Left kidney (tissue), 2 donors: ENCODE measurements around the gene PIK3CB. TPM values are rescaled to one million over a fixed set of nuclear protein-coding genes. Genes with fewer than 3 reads are reported as not detected.
"Not testable (repeated sequence)": the region's sequence is repeated elsewhere in the genome, so short reads cannot be mapped to it uniquely, and the experiment has no call there.

Experiments
- DNase-seq: peaks from one replicate; pipeline ENCODE4 v3.0.0-alpha.2; 2013
- polyA plus RNA-seq: library from polyadenylated mRNA; unstranded; fragments of 120-200 nt; gene quantifications from one replicate; pipeline ENCODE4 v1.2.1, GENCODE V29; 2013; ENCODE audit not compliant: insufficient read length

The PIK3CB gene
- polyA plus RNA-seq, 1 donor, result 30.4 TPM

GRCh38 chr3:138806376-138807080, 28.2 kb downstream of the PIK3CB start:
- DNase-seq, result no peak

- no peak for DNase-seq
These were observed 31.6 kb downstream of the PIK3CB start for GRCh38 chr3:138803006-138803653.

- DNase-seq, result not testable (repeated sequence)
These were observed 32.5 kb downstream of the PIK3CB start for GRCh38 chr3:138802223-138802622.

GRCh38 chr3:138801792-138802191, 32.9 kb downstream of the PIK3CB start:
- DNase-seq, result no peak

- no peak for DNase-seq
These were observed 34.5 kb downstream of the PIK3CB start for GRCh38 chr3:138800248-138800647.

GRCh38 chr3:138799822-138800221, 34.9 kb downstream of the PIK3CB start:
- DNase-seq, result no peak

- no peak for DNase-seq
These were observed 37.2 kb downstream of the PIK3CB start for GRCh38 chr3:138797508-138798038.

GRCh38 chr3:138796761-138797160, 38.0 kb downstream of the PIK3CB start:
- no peak for DNase-seq

- no peak for DNase-seq
These were observed 47.9 kb downstream of the PIK3CB start for GRCh38 chr3:138786788-138787271.

GRCh38 chr3:138785951-138786350, 48.8 kb downstream of the PIK3CB start:
- DNase-seq, result no peak

- DNase-seq, result not testable (repeated sequence)
These were observed 49.3 kb downstream of the PIK3CB start for GRCh38 chr3:138785362-138785857.

GRCh38 chr3:138782755-138783154, 52.0 kb downstream of the PIK3CB start:
- DNase-seq, result no peak

- no peak for DNase-seq
These were observed 53.7 kb downstream of the PIK3CB start for GRCh38 chr3:138781012-138781470.

- DNase-seq, result no peak
These were observed 56.1 kb downstream of the PIK3CB start for GRCh38 chr3:138778643-138779042.

GRCh38 chr3:138776961-138777360, 57.8 kb downstream of the PIK3CB start:
- no peak for DNase-seq

- DNase-seq, result no peak
These were observed 59.5 kb downstream of the PIK3CB start for GRCh38 chr3:138775254-138775595.

- DNase-seq, result peak; percentile 67
These were observed 60.0 kb downstream of the PIK3CB start for GRCh38 chr3:138774529-138775253.

GRCh38 chr3:138771585-138771984, 63.1 kb downstream of the PIK3CB start:
- no peak for DNase-seq

- DNase-seq, result no peak
These were observed 65.1 kb downstream of the PIK3CB start for GRCh38 chr3:138769616-138770015.

- DNase-seq, result no peak
These were observed 65.8 kb downstream of the PIK3CB start for GRCh38 chr3:138768946-138769345.

- no peak for DNase-seq
These were observed 66.6 kb downstream of the PIK3CB start for GRCh38 chr3:138768125-138768524.

- DNase-seq, result no peak
These were observed 67.1 kb downstream of the PIK3CB start for GRCh38 chr3:138767498-138768104.
